Epithelial cell of proximal tubule (primary cell): ENCODE data around the gene HIRA. TPM values are rescaled to one million over a fixed set of nuclear protein-coding genes. Genes with fewer than 3 reads are reported as not detected.
"Not testable (repeated sequence)": the region's sequence is repeated elsewhere in the genome, so short reads cannot be mapped to it uniquely, and the experiment has no call there.

Experiments used
- DNase-seq: peaks from one replicate; pipeline ENCODE4 v3.0.0-alpha.2; 2011; ENCODE audit warnings: low read depth
- H3K4me3 ChIP-seq: 2 replicates; pipeline ENCODE4 v1.5.1; 2011; ENCODE audit warnings: low read depth, mild to moderate bottlenecking, low read length
- total RNA-seq: library from RNA; depleted of rRNA; stranded (reverse); fragments of >200 nt; gene quantifications from 2 replicates; pipeline ENCODE4 v1.2.3, GENCODE V29; 2015
- TF ChIP-seq, protein P1 (sequence below): conservative IDR thresholded peaks from 2 replicates; pipeline ENCODE4 v1.5.1; 2012; ENCODE audit warnings: low read depth, mild to moderate bottlenecking, low read length

The HIRA gene
- total RNA-seq, 1 donor from 2014 or later: 13.3 TPM

GRCh38 chr22:19341500-19341899, 90.0 kb downstream of the HIRA start:
- DNase-seq: no peak
- H3K4me3 ChIP-seq: no peak overlapping the region
- TF ChIP-seq, protein P1, sequence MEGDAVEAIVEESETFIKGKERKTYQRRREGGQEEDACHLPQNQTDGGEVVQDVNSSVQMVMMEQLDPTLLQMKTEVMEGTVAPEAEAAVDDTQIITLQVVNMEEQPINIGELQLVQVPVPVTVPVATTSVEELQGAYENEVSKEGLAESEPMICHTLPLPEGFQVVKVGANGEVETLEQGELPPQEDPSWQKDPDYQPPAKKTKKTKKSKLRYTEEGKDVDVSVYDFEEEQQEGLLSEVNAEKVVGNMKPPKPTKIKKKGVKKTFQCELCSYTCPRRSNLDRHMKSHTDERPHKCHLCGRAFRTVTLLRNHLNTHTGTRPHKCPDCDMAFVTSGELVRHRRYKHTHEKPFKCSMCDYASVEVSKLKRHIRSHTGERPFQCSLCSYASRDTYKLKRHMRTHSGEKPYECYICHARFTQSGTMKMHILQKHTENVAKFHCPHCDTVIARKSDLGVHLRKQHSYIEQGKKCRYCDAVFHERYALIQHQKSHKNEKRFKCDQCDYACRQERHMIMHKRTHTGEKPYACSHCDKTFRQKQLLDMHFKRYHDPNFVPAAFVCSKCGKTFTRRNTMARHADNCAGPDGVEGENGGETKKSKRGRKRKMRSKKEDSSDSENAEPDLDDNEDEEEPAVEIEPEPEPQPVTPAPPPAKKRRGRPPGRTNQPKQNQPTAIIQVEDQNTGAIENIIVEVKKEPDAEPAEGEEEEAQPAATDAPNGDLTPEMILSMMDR: no peak

DNA sequence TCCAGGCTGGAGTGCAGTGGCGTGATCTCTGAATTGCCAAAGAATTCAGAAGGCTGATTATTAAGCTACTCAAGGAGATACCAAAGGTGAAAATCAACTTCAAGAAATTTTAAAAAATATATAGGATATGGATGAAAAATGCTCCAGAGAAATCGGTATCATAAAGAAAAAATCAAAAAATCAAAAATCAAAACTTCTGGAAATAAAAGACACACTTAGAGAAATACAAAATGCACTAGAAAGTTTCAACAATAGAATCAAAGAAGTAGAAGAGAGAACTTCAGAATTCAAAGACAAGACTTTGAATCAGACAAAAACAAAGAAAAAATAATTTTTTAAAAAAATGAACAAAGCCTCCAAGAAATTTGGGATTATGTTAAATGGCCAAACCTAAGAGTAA, 94.4 kb downstream of the HIRA start:
- TF ChIP-seq, protein P1: no peak
- no peak for DNase-seq
- no peak overlapping the region for H3K4me3 ChIP-seq

DNA sequence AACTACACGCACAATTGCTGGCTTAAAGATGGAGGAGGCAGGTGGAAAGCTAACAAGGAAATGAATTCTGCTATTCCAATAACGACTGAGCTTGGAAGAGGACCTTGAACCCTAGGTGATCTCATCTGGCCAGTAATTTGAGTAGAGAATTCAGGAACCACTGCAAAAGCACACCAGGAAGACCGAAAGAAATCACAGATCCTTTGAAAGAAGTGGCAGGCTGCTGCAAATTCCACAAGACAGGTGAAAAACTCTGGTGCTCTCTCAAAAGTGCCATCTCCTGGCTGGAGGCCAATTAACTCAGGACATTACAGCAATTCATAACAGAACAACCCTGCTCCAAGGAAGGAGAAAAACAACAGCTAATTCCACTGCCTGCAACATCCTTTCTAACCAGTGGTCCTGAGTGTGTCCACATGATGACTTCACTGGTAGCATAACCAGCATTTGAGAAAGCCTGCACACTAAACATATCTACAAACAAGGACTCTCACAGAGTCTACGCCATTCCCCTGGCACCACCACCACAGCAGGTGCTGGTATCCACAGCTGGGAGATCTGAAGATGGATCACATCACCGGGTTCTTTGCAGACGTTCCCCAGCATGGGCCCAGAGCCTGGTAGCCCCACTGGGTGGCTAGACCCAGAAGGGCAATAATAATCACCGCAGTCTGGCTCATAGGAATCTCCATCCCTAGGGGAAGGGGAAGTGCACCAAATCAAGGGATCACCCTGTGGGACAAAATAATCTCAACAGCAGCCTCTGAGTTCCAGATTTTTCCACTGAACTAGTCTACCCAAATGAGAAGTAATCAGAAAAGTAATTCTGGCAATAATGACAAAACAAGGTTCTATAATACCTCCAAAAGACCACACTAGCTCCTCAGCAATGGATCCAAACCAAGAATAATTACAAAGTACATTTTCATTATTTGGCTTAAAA, 95.1 kb downstream of the HIRA start:
- H3K4me3 ChIP-seq: no peak overlapping the region
- TF ChIP-seq, protein P1: no peak
- DNase-seq: no peak

GRCh38 chr22:19331975-19332374, 99.6 kb downstream of the HIRA start:
- H3K4me3 ChIP-seq: no peak overlapping the region
- DNase-seq: no peak
- TF ChIP-seq, protein P1: no peak

DNA sequence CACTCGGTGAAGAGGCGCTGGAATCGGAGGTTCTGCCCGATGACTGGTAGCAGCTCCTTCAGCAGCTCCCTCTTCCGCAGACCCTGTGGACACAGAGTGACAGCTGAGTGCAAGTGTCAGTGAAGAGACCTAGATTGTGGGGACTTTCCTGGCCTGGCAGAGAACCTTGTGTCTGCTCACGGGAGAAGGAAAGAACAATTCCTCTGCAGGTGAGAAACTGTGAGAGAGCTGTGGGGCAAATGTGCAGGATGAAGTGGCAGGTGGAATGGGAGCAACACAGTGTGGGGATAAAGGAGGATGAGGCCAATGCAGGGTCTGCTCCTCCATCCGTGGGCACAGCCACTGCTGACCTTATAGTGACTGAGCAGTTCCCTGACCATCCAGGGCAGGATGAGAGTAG, 100.1 kb downstream of the HIRA start:
- TF ChIP-seq, protein P1: no peak
- no peak overlapping the region for H3K4me3 ChIP-seq
- no peak for DNase-seq

DNA sequence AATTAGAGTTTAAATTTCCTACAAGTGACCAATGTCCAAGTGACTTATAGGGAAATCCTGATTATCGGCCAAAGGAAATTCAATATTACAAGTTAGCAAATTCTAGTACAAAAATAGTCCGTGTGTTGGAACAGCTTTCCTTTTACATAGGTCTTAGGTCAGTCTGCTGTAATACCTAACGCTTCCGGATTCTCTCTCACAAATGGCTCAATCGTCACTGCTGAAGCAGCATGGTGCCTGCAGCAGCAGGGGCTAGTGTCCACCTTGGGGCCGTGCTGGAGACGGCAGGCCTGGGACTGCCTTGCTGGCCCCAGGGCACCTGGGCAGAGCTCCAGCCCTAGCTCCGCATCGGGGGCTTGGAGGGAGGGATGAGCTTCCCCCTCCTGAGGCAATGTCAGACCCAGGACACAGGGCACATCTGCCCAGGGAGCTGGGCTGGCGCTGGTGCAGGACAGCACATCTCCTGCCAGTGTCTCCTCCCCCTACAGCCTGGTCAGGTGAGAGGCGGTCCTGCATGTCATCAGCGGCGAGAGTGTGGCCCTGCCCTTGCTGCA, 100.6 kb downstream of the HIRA start:
- DNase-seq: no peak
- TF ChIP-seq, protein P1: no peak
- H3K4me3 ChIP-seq: no peak overlapping the region

- DNase-seq, H3K4me3 ChIP-seq: not testable (repeated sequence)
Measured at GRCh38 chr22:19330205-19330604, 101.3 kb downstream of the HIRA start.
